ENCODE results near the gene KRT86. TPM values are rescaled to one million over a fixed set of nuclear protein-coding genes. Genes with fewer than 3 reads are reported as not detected.
A peak's percentile ranks its signal among the peaks of the same experiment; 100 is the strongest.
"Not testable (repeated sequence)": the region's sequence is repeated elsewhere in the genome, so short reads cannot be mapped to it uniquely, and the experiment has no call there.

Gene KRT86
- total and polyA plus RNA-seq, 8 donors = 0.07 to 1.7 (median 0.24) TPM; not detected in 1

DNA sequence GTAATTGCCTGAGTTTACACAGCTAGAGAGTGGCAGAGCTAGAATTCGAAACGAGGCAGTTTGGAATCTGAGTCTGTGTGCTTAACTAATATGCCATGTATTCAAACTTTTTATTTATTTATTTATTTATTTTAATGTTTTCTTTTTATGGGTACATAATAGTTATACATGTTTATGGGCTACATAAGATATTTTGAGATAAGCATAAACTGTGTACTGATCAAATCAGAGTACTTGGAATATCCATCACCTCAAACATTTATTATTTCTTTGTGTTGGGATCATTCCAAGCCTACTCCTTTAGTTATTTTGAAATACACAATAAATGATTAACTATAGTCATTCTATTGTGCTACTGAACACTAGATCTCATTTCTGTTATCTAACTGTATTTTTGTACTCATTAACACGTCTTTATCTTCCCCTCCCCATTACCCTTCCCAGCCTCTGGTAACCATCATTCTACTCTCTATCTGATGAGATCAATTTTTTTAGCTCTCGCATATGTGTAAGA is 24.3 kb downstream of the KRT86 start:
- intact Hi-C loops (cut with DNase I) = no loop called here
- TF ChIP-seq, protein P1, sequence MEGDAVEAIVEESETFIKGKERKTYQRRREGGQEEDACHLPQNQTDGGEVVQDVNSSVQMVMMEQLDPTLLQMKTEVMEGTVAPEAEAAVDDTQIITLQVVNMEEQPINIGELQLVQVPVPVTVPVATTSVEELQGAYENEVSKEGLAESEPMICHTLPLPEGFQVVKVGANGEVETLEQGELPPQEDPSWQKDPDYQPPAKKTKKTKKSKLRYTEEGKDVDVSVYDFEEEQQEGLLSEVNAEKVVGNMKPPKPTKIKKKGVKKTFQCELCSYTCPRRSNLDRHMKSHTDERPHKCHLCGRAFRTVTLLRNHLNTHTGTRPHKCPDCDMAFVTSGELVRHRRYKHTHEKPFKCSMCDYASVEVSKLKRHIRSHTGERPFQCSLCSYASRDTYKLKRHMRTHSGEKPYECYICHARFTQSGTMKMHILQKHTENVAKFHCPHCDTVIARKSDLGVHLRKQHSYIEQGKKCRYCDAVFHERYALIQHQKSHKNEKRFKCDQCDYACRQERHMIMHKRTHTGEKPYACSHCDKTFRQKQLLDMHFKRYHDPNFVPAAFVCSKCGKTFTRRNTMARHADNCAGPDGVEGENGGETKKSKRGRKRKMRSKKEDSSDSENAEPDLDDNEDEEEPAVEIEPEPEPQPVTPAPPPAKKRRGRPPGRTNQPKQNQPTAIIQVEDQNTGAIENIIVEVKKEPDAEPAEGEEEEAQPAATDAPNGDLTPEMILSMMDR (IDR thresholded peaks at IDR 0.05) = no peak
- no peak for ATAC-seq

DNA sequence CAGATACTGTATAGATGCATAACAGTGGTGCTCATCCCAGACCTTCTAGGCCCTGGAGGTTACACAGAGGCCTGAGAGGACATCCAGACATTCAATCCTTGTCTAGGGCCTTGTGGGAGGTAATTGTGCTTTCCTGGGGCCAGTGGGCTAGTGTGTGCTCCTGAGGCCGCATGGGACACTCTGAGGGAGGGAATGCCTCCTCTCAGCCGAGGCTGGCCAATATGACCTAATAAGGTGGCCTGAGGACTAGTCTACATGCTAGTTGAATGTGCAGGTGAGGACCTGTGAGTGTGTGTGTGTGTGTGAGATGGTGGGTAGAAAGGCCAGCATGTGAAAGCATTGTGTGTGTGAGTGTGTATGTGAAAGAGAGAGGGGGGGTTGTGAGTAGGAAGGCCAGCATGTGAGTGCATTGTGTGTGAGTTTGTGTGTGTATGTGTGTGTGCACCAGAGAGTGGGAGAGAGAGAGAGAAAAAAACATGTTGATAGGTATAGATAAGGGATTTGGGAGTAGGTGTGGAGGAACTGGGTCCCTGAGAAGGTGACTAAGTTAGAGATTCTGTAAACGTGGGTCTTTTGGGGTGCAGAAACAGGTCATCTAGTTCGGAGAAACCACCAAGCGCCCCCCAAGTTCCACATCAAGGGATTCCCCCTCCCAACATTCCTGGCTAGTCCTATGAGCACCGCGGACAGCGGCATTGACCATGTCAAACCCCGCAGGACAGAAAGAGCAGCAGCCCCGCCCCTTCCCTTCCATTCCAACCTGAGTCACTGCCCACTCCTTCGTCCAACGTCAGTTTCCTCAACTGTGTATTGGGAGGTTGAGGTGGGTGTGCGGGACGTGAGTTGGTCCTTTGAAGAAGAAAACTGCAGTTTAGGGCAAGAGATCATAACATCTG is 26.6 kb downstream of the KRT86 start:
- DNase-seq (no peak), ATAC-seq (no peak)
- Histone ChIP-seq H3K27me3 (peaks cover 0 to 43% of the 10 kb centered on the region in 2 donors), H3K4me3 (no peak overlapping the region), H3K9me3 (no peaks in the 10 kb centered on the region), H3K27ac (no peak overlapping the region), H3K4me1 (no peaks in the 10 kb centered on the region), H3K36me3 (no peaks in the 10 kb centered on the region)
- intact Hi-C loops (cut with DNase I) = no loop called here
- TF ChIP-seq, protein P1 (IDR thresholded peaks at IDR 0.05) = no peak

More for the DNA sequence above, 24.3 kb downstream of the KRT86 start:
- H3K27me3 ChIP-seq = peaks cover under 1 to 32% of the 10 kb centered on the region in 2 donors
- H3K36me3 ChIP-seq = no peaks in the 10 kb centered on the region
- H3K4me1 ChIP-seq = no peaks in the 10 kb centered on the region
- no peak for DNase-seq
- H3K4me3 ChIP-seq = no peak overlapping the region
- H3K9me3 ChIP-seq = no peaks in the 10 kb centered on the region
- no peak overlapping the region for H3K27ac ChIP-seq

DNA sequence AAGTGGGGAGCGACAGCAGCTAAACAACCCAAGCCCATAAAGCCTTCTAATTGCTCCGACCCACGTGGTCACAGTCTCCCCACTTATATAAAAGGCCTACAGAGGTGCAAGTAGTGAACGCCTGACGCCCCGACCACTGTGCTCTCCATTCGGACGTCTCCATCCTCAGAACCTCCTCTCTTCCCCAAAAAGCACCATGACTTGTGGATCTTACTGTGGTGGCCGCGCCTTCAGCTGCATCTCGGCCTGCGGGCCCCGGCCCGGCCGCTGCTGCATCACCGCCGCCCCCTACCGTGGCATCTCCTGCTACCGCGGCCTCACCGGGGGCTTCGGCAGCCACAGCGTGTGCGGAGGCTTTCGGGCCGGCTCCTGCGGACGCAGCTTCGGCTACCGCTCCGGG is 27.3 kb downstream of the KRT86 start:
- H3K36me3 ChIP-seq; H3K4me1 ChIP-seq; H3K4me3 ChIP-seq; DNase-seq; ATAC-seq; intact Hi-C loops (cut with DNase I); H3K27ac ChIP-seq; H3K9me3 ChIP-seq: not testable (repeated sequence)
- H3K27me3 ChIP-seq = peaks cover 0 to 43% of the 10 kb centered on the region in 2 donors

DNA sequence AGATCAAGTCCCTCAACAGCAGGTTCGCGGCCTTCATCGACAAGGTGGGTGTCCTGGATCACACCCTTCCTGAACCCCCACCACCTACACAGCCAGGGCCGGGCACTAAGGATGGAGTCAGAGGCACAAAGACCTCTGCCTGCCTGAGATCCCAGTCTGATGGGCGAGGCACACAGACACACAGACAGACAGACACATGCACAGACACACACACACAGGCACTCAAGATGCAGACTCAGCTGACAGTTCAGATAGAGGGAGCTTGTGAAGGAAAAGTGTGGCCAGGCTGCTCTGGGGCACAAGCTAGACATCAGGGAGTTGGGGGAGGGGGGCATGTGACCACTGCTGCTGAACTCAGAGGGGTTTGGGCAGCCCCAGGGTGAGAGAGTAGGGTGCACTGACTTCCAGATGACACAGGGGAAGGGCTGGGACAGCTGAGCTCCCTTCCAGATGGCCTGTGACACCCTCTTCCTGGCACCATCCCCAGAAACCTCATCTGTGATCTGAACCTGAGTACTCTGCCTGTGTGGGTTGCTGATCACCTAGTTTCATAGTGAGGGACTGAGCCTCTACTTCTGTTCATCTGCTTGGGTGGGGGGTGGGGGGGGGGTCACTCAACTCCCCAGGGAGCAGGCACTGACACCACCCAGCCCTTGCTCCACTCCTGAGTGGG is 27.9 kb downstream of the KRT86 start:
- H3K4me1 ChIP-seq; ATAC-seq; H3K9me3 ChIP-seq; H3K36me3 ChIP-seq; intact Hi-C loops (cut with DNase I); H3K27ac ChIP-seq; DNase-seq; H3K4me3 ChIP-seq: not testable (repeated sequence)
- peaks cover 0 to 45% of the 10 kb centered on the region in 2 donors for H3K27me3 ChIP-seq

DNA sequence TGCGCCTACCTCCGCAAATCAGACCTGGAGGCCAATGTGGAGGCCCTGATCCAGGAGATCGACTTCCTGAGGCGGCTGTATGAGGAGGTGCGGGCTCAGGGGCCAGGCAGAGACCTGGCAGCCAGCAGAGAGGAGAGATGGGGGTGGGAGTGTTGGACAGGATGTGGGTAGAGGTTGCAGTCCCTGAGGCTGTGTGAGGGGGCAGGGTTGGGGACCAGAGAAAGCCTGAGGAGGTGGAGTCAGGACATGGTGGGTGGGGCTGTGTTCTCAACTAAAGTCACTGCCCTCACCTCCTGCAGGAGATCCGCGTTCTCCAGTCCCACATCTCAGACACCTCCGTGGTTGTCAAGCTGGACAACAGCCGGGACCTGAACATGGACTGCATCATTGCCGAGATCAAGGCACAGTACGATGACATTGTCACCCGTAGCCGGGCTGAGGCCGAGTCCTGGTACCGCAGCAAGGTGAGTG is 30.5 kb downstream of the KRT86 start:
- ATAC-seq; H3K27ac ChIP-seq; H3K9me3 ChIP-seq; H3K36me3 ChIP-seq; DNase-seq; intact Hi-C loops (cut with DNase I); H3K4me3 ChIP-seq: not testable (repeated sequence)
- Histone ChIP-seq H3K27me3 (peaks cover 11 to 60% of the 10 kb centered on the region in 2 donors), H3K4me1 (peaks cover 5 to 10% of the 10 kb centered on the region in 2 donors)

DNA sequence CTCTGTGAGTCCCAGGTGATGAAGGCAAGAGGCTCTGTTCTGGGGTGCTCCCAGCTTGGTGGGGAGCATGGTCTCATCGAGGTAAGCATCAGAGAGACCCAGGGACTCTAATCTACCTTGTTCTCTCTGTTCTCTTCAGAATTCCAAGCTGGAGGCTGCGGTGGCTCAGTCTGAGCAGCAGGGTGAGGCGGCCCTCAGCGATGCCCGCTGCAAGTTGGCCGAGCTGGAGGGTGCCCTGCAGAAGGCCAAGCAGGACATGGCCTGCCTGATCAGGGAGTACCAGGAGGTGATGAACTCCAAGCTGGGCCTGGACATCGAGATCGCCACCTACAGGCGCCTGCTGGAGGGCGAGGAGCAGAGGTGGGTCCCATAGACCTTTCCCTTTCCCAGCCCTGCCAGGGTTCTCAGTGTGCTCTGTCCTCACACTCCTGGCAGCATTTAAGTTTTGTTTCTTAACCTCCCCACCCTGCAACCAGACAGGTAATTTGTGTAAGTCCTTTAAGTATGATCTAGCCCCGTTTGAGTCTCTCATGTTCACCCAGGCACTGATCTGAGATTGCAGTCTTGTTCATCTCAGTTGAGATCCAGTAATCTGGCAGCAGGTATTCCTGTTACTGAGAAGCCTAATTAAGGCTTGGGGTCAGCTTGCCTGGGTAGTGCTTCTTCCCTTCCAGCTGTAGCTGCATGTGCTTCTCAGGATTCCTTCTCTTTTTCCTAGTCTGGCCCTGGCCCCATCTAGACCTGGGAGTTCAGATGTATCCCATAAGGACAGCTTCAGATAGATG is 31.7 kb downstream of the KRT86 start:
- peaks cover 5 to 10% of the 10 kb centered on the region in 2 donors for H3K4me1 ChIP-seq
- TF ChIP-seq, protein P1 (IDR thresholded peaks at IDR 0.05) = peak in 1 of 2 donors; percentile 20
- H3K27me3 ChIP-seq = peaks cover 11 to 72% of the 10 kb centered on the region in 2 donors
- no peak overlapping the region for H3K27ac ChIP-seq
- H3K4me3 ChIP-seq = no peak overlapping the region
- ATAC-seq (no peak), DNase-seq (no peak)
- intact Hi-C loops (cut with DNase I) = no loop called here
- H3K36me3 ChIP-seq = no peaks in the 10 kb centered on the region
- H3K9me3 ChIP-seq = no peaks in the 10 kb centered on the region

Data from left lung (tissue), 10 donors.